Bone marrow (tissue), 2 donors: Measurements from ENCODE around the gene DLG1.
"Not testable (repeated sequence)": the region's sequence is repeated elsewhere in the genome, so short reads cannot be mapped to it uniquely, and the experiment has no call there.

ENCODE experiments used
- DNase-seq, 2 donors: peaks; one replicate each; lab custom pipeline; 2025; lab: John Stamatoyannopoulos, UW

The DLG1 gene

GRCh38 chr3:197093871-197094270, 204.5 kb downstream of the DLG1 start:
- DNase-seq, result no peak

GRCh38 chr3:197088370-197088769, 210.0 kb downstream of the DLG1 start:
- peak in 1 of 2 donors; percentile 87 for DNase-seq

GRCh38 chr3:197085137-197085536, 213.3 kb downstream of the DLG1 start:
- no peak for DNase-seq

DNA sequence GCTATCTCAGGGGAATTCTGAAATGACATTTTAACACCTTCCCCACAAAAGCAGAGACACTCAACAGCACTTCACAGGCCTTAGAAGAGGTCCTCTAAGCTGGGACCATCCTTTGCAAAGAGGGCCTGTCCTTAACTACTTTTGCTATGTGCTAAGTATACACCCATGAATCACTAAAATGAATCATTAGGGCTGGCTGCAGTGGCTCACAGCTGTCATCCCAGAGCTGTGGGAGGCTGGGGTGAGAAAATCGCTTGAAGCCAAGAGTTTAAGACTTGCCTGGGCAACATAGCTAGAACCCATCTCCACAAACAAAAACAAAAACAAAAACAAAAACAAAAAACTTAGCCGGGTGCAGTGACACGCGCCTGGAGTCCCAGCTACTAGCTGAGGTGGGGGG, 214.9 kb downstream of the DLG1 start:
- DNase-seq, result no peak

DNA sequence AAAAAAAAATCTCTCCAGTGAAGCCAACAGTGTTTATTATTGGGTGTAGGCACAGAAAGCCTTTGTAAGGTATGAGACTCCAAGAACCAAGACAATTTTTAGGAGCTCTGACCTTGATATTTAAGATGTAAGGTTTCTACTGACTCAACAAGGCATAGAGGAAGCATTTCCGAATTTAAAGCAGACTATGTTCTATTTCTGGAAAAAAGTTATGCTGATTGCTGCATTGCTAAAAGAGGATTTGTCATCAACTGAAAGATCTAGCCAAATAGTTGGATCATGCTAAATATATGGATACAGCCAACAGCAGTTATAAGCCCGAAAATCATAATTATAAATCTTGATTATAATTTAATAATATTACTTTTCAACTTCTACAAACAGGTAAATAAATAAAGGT, 215.5 kb downstream of the DLG1 start:
- no peak for DNase-seq

DNA sequence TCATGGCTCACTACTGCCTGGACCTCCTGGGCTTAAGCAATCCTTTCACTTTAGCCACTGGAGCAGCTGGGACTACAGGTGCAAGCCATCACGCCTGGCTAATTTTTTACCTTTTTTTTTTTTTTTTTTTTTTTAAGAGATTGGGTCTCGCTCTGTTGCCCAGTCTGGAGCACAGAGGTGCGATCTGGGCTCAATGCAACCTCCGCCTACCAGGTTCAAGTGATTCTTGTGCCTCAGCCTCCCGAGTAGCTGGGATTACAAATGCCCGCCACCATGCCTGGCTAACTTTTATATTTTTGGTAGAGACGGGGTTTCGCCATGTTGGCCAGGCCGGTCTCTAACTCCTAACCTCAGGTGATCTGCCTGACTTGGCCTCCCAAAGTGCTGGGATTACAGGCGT, 218.1 kb downstream of the DLG1 start:
- no peak for DNase-seq

- no peak for DNase-seq
Measured at GRCh38 chr3:197076415-197076814, 222.0 kb downstream of the DLG1 start.

GRCh38 chr3:197068077-197068476, 230.3 kb downstream of the DLG1 start:
- DNase-seq, result no peak

GRCh38 chr3:197064771-197065170, 233.6 kb downstream of the DLG1 start:
- DNase-seq, result no peak

DNA sequence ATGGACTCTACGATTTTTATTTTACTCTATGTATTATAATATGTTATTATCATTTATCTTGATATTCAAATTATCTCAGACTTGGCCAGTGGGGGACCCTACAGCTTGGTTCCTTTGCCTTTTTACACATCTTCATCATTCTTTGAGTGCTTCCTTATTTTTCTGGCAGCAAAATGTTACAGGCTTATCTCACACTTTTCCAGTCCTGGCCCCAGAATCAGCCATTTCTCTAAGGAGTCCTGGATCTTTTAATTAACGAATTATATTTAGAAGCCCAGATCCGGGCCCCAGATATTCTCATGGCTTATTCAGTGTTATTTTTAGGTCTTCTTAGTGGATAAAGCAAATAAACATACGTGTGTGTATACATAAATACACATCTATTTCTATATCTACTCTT, 236.0 kb downstream of the DLG1 start:
- no peak for DNase-seq

- DNase-seq, result not testable (repeated sequence)
Measured at GRCh38 chr3:197051637-197052036, 246.8 kb downstream of the DLG1 start.

- no peak for DNase-seq
Measured at GRCh38 chr3:197050511-197050910, 247.9 kb downstream of the DLG1 start.

DNA sequence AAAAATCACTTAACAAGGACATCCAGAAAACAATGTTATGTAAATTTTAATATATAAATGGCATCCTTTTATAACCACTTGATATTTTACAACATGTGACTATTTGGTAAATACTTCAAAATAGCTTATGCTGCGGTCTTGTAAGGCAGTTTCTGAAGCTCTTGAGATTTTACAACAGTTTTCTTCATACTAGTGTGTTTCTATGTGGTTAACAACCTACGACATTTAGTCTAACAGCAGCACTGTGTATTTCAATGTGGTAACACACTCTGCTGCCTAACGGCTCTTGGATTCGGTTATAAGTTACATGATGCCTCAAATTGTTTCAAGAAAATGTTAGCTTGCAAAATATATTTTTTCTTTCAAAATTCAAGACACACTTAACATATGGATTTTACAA, 255.9 kb downstream of the DLG1 start:
- DNase-seq, result no peak

DNA sequence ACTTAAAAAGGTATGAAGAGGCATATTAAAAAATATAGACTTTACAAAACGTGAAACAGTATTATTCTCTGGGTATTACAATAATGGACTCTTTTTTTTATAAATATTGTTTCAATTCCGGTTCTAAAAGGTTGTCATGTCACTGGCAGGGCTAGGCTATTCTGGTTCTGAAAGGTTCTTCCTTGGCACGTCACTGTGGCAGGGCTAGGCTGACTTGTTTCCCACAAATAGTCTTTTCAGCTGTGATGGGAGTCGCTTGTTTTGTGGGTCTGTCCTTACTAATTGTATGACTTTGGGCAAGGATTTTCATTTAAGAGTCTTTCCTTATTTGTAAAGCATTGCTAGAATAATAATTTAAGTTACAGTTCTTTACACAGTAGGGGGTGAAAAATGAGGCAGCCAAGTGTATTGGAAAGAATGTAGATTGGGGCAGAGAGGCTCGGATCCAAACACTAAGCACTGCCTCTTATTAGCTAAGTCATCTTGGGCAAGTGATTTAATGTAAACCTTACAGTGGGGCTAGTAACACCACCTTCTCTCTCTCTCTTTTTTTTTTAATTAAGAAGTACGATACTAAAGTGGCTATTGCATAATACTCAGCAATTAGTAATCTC, 256.4 kb downstream of the DLG1 start:
- no peak for DNase-seq

DNA sequence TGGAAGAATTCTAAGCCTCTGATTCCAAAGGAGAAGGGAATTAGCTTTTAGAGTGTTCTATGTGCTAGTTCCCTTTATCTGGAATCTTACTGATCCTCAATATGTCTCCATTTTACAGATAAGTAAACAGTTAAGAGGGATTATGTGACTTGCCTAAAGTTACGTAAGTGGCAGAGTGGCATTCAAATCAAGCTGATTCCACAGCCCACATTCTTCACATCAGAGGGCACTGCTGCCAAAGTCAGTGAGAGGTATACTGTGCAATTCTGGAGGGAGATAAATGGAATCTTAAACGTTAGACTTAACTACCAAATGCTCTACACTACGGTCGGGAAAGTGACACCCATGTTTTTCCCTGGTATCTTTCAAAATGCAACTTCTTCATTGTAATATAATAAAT, 257.8 kb downstream of the DLG1 start:
- DNase-seq, result no peak

DNA sequence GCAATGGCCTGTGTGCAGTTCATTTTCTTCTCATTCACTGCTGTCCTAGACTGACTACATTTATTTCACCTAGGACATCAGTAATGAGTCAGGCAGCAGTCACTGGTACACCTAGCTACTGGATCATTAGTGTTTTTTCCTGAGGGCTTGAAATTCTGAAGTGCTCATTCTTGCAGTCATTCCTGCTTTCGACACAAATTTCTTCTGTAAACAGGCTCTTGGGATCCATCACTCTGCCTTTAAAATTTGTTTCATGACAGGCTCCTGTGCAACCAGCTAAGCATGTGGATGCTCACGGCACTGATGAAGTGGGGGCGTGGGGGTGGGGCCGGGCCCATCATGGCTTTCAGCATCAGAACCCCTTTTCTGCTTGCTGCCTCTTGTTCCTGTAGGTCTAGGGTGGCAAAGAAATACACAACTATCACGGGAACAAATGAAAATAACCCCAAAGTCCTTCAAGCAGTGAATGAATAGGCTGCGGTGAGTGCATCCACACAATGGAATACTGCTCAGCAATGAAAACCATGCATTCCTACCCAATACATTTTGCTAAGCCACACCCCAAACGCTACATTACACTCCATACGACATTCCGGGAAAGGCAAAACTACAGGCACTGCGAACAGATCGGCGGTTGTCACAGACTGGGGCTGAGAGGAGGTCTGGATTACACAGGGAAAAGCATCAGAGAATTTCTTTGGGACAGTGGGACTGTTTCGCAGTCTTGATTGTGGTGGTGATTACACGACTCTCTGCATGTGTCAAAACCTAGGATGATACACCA, 259.5 kb downstream of the DLG1 start:
- no peak for DNase-seq

GRCh38 chr3:197035577-197035976, 262.8 kb downstream of the DLG1 start:
- no peak for DNase-seq

DNA sequence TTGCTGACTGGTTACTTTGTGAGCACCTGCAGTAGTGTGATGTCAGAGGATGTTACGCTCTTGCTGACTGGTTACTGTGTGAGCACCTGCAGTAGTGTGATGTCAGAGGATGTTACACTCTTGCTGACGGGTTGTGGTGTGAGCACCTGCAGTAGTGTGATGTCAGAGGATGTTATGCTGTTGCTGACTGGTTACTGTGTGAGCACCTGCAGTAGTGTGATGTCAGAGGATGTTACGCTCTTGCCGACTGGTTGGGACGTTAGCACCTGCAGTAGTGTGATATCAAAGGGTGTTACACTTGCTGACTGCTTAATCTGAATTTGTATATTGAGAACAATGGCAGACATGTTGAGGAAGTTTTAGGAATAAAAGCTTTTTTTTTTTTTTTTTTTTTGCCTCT, 263.6 kb downstream of the DLG1 start:
- not testable (repeated sequence) for DNase-seq

DNA sequence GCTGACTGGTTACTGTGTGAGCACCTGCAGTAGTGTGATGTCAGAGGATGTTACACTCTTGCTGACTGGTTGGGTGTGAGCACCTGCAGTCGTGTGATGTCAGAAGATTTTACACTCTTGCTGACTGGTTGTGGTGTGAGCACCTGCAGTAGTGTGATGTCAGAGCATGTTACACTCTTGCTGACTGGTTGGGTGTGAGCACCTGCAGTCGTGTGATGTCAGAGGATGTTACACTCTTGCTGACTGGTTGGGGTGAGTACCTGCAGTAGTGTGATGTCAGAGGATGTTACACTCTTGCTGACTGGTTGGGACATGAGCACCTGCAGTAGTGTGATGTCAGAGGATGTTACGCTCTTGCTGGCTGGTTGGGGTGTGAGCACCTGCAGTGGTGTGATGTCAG, 264.6 kb downstream of the DLG1 start:
- not testable (repeated sequence) for DNase-seq

DNA sequence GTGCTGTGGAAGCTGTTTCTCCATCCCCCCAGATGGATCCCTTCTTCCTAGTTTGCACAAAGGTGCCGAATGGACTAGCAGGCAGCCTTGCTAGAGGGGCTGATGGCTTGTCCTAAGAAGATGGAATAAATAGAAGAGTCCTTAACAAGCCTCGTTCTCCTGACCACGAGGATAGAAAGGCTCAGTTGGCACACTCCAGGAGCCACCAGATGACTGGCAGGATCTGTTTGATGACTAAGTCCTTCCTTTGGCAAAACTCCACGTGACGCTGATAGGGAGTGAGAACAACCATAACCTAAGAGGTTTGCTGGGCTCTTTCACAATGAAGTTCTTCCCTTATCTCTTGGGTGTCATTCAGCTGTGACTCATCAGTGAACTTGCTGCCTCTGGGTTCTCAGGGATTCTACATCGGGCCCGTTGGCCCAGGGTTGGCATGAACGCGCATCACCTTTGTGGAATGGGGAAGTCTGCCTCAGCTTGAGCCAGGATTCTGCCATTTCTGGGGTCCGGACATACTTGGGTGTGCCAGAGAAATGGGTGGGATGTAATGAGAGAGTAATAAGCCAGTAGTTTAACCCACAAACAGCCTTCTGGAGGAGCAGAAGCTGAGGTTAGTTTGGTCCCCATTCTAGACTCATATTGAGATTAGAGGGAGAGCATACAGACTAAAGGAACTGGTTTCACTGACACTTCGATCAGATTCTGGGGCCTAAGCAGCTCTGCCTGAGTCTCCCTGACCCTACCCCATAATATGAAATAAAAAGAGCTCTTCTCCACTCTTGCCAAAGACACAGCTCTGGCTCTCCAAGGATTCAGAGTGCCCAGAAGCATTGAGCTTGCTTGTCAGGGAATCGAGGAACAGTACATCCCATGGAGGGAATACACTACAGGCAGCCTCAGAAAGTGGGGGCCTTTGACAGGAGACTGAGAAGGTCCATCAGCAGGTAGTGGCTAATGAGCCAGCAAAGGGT, 266.8 kb downstream of the DLG1 start:
- no peak for DNase-seq

DNA sequence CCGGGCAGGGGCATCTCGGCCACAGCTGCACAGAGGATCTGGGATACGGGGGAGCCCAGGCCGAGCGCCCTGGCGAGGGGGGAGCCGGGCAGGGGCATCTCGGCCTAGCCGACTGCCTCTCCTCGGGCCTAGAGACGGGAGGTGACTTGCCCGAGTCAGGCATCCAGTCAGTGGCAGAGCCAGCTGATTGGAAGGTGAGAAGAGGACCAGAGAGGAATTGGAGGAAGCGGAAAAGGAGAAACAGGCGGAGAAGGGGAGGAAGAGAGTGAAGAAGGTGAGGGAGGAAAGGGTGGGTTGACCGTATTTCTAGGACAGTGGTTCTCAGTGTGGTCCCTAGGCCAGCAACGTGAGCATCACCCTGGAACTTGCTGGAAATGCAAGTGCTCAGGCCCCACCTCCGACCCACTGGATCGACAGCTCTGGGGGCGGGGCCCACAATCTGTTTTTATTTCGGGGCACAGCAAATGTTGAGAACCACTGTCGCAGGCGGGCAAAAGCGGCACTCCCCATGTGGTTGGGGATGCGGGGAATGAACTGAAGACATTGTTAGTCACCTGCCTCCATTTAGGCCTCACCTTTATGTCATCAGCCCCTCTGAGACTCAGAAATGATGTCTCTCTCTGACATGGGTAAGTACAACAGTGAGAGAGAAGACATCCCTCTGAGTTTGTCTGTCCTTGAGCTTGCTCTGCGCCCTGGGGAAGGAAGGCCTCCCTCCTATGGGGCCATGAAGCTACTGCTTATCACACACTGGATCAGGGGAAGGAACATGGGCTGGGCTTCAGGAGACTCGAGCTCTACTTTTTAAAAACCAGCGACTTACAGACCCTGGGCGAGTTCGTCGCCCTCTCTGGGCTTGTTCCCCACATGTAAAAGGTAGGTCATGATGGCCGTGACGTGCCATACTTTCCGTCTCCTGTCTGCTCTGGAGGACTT, 267.8 kb downstream of the DLG1 start:
- no peak for DNase-seq
